ENCODE data around the gene ZRANB3. TPM values are rescaled to one million over a fixed set of nuclear protein-coding genes. Genes with fewer than 3 reads are reported as not detected.

ZRANB3 gene
- total RNA-seq, 6 donors from 2014 or later: 1.00 to 4.0 (median 2.0) TPM

- DNase-seq (no peak), ATAC-seq (ENCODE audit: low FRiP score in 2 of 2) (no peak)
- Histone ChIP-seq H3K9me3 (peaks cover 0 to 5% (median 1%) of the 10 kb centered on the region in 4 donors), H3K4me1 (no peaks in the 10 kb centered on the region), H3K27ac (no peak overlapping the region), H3K4me3 (no peak overlapping the region), H3K27me3 (no peaks in the 10 kb centered on the region), H3K36me3 (no peaks in the 10 kb centered on the region)
- TF ChIP-seq POLR2AphosphoS5 (IDR thresholded peaks at IDR 0.05): no peak
- no peak for TF ChIP-seq EP300 (IDR thresholded peaks at IDR 0.05)
- TF ChIP-seq CTCF (IDR thresholded peaks at IDR 0.05): no peak
- no peak for TF ChIP-seq POLR2A (IDR thresholded peaks at IDR 0.05)
- WGBS, 2 donors: 75 to 100% methylated on average over 1 of the region's 1 CpG
Measured at GRCh38 chr2:135327146-135327545, 203.9 kb downstream of the ZRANB3 start.

DNA sequence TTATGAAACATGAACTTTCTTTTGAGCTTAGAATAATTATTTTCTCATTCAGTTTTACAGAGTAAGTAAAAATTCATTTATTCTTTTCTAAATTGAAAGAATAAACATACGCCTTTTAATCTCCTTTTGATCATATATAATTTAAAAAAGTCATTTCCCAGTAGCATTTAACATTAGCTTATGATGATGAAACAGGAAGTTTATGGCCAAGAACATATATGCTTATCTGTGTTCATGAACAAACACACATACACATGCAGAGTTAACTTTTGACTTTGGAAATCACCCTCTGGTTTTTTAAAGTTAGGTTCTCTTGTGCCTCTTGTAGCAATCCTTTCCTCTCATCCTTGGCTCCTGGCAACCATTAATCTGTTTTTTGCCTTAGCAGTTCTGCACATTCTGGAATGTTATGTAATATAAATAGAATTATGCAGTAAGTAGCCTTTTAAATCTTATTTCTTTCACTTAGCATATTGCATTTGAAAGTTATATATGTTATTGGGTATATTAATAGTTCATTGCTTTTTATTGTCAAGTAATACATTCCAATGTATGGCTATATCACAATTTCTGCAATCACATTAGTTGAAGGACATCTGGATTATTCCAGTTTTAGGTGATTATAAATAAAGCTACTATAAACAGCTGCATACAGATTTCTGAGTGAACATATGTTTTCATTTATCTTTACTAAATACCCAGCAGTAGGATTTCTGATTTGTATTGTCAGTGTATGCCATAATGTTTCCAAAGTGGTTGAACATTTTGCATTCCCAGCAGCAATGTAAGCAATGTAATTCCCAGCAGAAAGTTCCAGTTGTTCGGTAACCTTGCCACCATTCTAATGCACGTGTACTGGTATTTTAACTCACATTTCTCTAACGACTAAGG is 210.3 kb downstream of the ZRANB3 start:
- H3K36me3 ChIP-seq: no peaks in the 10 kb centered on the region
- TF ChIP-seq POLR2A (IDR thresholded peaks at IDR 0.05) (no peak), CTCF (IDR thresholded peaks at IDR 0.05) (no peak), POLR2AphosphoS5 (IDR thresholded peaks at IDR 0.05) (no peak), EP300 (IDR thresholded peaks at IDR 0.05) (no peak)
- no peak for DNase-seq
- WGBS, 2 donors: 85 to 87% methylated on average over 4 of the region's 4 CpGs
- no peak overlapping the region for H3K4me3 ChIP-seq
- H3K27me3 ChIP-seq: no peaks in the 10 kb centered on the region
- H3K27ac ChIP-seq: no peak overlapping the region
- no peak for ATAC-seq (ENCODE audit: low FRiP score in 2 of 2)
- H3K4me1 ChIP-seq: no peaks in the 10 kb centered on the region
- H3K9me3 ChIP-seq: peaks cover 0 to 5% (median 0%) of the 10 kb centered on the region in 4 donors

GRCh38 chr2:135318808-135319207 is 212.2 kb downstream of the ZRANB3 start:
- no peaks in the 10 kb centered on the region for H3K9me3 ChIP-seq
- H3K36me3 ChIP-seq: no peaks in the 10 kb centered on the region
- H3K4me1 ChIP-seq: no peaks in the 10 kb centered on the region
- WGBS, 2 donors: 81 to 86% methylated on average over 2 of the region's 2 CpGs
- H3K27ac ChIP-seq: no peak overlapping the region
- DNase-seq (no peak), ATAC-seq (ENCODE audit: low FRiP score in 2 of 2) (no peak)
- H3K27me3 ChIP-seq: no peaks in the 10 kb centered on the region
- TF ChIP-seq POLR2A (IDR thresholded peaks at IDR 0.05) (no peak), EP300 (IDR thresholded peaks at IDR 0.05) (no peak), POLR2AphosphoS5 (IDR thresholded peaks at IDR 0.05) (no peak)
- no peak overlapping the region for H3K4me3 ChIP-seq

DNA sequence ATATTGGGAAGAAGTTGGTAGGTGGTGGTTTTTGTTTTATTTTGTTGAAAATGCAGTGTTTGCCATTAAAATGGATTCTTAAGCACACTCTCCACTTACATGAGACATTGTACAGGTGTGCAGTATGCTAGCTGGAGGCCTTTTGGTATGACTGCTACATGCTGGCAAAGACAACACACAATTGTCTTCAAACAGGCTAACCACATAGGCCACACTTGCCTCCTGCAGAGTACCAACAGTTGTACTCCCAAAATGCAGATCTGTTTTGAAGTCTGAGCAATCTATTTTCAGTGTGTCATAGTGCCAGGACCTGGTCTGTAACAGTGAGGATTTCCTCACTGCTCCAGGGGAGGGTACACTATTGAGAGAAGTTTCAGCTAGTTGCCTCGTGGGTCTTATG is 213.6 kb downstream of the ZRANB3 start:
- Histone ChIP-seq H3K4me1 (no peaks in the 10 kb centered on the region), H3K36me3 (no peaks in the 10 kb centered on the region), H3K9me3 (no peaks in the 10 kb centered on the region), H3K27me3 (no peaks in the 10 kb centered on the region), H3K27ac (no peak overlapping the region), H3K4me3 (no peak overlapping the region)
- DNase-seq (no peak), ATAC-seq (ENCODE audit: low FRiP score in 2 of 2) (no peak)
- WGBS, 2 donors: 80 to 89% methylated on average over 1 of the region's 1 CpG
- no peak for TF ChIP-seq EP300 (IDR thresholded peaks at IDR 0.05)
- no peak for TF ChIP-seq POLR2AphosphoS5 (IDR thresholded peaks at IDR 0.05)
- TF ChIP-seq POLR2A (IDR thresholded peaks at IDR 0.05): no peak
- TF ChIP-seq CTCF (IDR thresholded peaks at IDR 0.05): no peak

- Histone ChIP-seq H3K27me3 (no peaks in the 10 kb centered on the region), H3K4me3 (no peak overlapping the region), H3K27ac (no peak overlapping the region), H3K4me1 (no peaks in the 10 kb centered on the region), H3K36me3 (no peaks in the 10 kb centered on the region), H3K9me3 (no peaks in the 10 kb centered on the region)
- WGBS, 2 donors: 70 to 95% methylated on average over 2 of the region's 2 CpGs
- no peak for ATAC-seq (ENCODE audit: low FRiP score in 2 of 2)
- no peak for DNase-seq
- TF ChIP-seq POLR2AphosphoS5 (IDR thresholded peaks at IDR 0.05) (no peak), POLR2A (IDR thresholded peaks at IDR 0.05) (no peak), CTCF (IDR thresholded peaks at IDR 0.05) (no peak), EP300 (IDR thresholded peaks at IDR 0.05) (no peak)
Measured at GRCh38 chr2:135311962-135312361, 219.1 kb downstream of the ZRANB3 start.
